Left forelimb (tissue), 1 donor: Measurements from ENCODE around the gene WDR19.
"Not testable (repeated sequence)": the region's sequence is repeated elsewhere in the genome, so short reads cannot be mapped to it uniquely, and the experiment has no call there.

Source experiments
- DNase-seq: peaks from one replicate; pipeline ENCODE4 v3.0.0-alpha.2; 2018; ENCODE audit warnings: low spot score

The WDR19 gene

GRCh38 chr4:39233114-39233513, 50.8 kb downstream of the WDR19 start:
- no peak for DNase-seq

- no peak for DNase-seq
These were observed 51.5 kb downstream of the WDR19 start for GRCh38 chr4:39233783-39234182.

GRCh38 chr4:39235021-39235420, 52.7 kb downstream of the WDR19 start:
- no peak for DNase-seq

- DNase-seq: no peak
These were observed 53.4 kb downstream of the WDR19 start for GRCh38 chr4:39235696-39236095.

DNA sequence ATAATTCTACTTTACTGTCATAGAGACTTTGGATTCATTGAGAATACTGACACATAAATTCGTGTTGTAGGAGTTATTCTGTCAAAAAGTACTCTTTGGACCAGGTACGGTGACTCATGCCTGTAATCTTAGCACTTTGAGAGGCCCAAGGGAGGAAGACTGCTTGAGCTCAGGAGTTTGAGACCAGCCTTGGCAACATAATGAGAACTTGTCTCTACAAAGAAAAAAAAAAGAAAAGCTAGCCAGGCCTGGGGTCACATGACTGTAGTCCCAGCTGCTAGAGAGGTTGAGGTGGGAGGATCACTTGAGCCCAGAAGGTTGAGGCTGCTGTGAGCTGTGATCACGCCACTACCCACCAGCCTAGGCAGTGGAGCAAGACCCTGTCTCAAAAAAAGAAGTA, 54.9 kb downstream of the WDR19 start:
- no peak for DNase-seq

- DNase-seq: no peak
These were observed 61.1 kb downstream of the WDR19 start for GRCh38 chr4:39243462-39243861.

DNA sequence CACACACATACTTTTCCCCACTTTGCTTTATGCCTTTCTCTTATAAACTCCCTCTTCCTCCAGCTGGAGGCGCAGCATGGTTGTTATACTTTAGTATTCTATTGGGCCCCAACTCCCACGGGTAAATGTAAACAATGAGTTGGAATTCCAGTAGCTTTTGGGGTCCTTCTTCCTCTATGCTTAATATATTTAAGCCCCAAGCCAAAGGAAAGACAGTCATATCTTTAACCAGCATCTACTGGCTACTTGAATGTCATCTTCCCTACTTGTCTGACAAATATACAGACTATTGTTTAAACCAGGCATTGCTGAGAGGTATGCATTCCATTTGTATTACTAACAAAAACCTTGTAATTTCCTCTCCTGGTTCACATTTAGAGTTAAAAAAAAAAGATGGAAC, 72.9 kb downstream of the WDR19 start:
- no peak for DNase-seq

- no peak for DNase-seq
These were observed 73.5 kb downstream of the WDR19 start for GRCh38 chr4:39255871-39256270.

DNA sequence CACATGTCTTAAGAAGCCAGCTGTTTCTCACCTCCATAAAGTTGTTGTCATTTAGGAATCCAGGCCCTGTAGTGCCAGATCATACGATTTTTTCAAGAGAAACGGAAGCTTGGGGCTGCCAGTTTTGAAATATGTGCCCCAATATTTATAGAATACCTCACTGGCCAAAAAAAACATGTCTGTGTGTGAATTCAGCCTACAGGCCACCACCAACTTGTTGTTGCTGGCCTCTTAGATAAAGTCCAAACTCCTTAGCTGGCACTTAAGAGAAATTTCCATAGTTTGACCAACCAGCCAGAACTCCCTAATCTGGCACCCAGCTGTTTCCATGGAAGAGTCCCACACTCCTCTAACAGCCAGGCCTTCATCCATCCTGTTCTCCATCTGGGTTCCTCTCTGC, 74.1 kb downstream of the WDR19 start:
- no peak for DNase-seq

GRCh38 chr4:39259571-39260330, 77.4 kb downstream of the WDR19 start:
- no peak for DNase-seq

DNA sequence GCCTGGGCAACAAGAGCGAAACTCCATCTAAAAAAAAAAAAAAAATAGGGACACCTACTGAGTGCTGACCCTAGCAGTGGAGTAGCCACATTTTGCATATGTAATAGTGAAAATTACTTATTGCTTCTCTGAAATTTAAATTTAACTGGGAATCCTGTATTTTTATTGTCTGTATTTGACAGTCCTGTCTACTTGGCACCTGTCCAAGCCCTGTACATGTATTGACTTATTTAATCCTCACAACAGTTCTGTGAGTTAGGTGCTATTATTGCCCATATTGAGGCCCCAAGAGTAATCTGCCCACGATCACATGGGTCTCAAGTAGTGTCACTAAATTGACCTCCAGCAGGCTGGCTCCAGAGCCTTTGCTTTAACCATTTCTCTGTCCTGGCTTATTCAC, 81.6 kb downstream of the WDR19 start:
- no peak for DNase-seq

DNA sequence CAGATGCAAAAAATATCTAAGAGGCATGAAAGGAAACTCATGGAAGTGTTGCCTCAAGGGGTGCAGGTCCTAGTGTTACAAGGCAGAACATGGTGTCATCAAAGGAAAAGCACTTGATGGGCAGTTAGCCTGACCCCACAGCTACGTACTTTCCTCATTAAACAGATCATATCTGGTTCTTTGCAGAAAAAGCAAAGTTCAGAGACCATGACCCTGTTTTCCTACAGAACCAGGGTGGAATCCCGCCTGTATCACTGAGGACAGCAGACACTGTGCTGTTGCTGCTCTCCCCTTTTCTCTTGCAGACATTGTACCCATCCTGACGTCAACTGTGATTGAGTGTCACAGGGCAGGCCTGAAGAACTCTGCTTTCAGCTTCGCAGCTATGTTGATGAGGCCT, 92.2 kb downstream of the WDR19 start:
- DNase-seq: no peak

DNA sequence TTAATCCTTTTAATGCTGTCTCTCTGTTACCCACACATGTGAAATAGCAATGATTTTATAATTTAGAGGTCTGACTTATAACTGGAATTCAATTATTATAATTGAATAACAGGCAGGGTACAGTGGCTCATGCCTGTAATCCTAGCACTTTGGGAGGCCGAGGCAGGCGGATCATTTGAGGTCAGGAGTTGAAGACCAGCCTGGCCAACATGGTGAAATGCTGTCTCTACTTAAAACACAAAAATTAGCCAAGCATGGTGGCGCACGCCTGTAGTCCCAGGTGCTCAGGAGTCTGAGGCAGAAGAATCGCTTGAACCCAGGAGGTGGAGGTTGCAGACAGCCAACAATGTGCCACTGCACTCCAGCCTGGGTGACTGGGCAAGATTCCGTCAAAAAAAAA, 95.3 kb downstream of the WDR19 start:
- DNase-seq: not testable (repeated sequence)

- no peak for DNase-seq
These were observed 96.1 kb downstream of the WDR19 start for GRCh38 chr4:39278476-39278875.

- DNase-seq: no peak
These were observed 97.1 kb downstream of the WDR19 start for GRCh38 chr4:39279416-39279815.

DNA sequence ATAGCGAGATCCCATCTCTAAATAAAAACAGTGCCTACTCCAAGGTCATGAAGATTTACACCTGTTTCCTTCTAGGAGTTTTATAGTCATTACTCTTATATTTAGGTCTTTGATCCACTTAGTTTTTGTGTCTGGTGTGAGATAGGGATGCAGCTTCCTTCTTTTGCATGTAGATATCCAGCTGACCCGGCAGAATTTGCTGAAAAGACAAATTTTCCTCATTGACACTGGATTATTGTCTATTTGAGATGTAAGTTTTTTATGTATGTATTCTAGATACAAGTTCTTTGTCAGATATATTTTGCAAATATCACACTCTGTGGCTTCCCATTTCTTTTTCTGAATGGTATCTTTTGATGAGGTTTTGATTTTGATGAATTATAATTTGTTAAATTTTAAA, 98.4 kb downstream of the WDR19 start:
- no peak for DNase-seq

GRCh38 chr4:39285111-39285795, 102.9 kb downstream of the WDR19 start:
- no peak for DNase-seq

- DNase-seq: no peak
These were observed 103.5 kb downstream of the WDR19 start for GRCh38 chr4:39285853-39286252.

DNA sequence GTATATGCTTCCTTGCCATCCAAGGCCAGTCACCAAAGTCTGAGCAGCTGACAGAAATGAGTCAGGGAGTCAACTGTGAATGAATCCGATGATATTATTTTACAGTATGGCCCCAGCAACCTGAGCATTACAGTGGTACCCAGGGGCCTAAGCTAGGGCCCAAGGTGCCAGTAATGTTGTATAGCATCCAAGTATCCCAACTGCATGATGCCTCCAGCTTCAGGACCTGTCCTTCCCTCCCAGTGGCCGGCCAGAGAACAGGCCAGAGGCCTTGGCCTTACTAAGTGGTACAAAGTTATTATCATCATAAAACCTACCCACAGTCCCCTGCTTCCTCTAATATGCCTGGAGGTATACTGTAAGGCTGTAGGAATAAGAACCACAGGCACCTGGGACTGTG, 103.9 kb downstream of the WDR19 start:
- DNase-seq: no peak

- DNase-seq: no peak
These were observed 104.9 kb downstream of the WDR19 start for GRCh38 chr4:39287223-39287622.

DNA sequence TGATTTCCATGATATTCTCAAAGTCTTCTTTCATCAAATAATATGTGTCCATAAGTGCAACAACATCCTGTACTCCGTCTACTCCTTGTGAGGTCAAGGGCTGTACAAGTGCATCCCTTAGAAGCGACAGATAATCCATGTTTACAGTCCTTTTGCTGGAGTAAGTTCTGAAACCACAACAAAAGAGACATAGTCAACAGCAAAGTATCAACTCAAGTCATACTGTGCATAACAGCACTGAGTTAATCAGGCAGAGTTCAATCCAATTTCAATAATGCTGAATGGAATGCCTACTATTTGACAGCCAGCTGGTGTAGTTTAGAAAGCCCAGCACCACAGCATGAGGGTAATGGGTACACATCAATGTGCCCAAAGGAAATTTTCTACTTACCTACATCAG, 109.4 kb downstream of the WDR19 start:
- no peak for DNase-seq

DNA sequence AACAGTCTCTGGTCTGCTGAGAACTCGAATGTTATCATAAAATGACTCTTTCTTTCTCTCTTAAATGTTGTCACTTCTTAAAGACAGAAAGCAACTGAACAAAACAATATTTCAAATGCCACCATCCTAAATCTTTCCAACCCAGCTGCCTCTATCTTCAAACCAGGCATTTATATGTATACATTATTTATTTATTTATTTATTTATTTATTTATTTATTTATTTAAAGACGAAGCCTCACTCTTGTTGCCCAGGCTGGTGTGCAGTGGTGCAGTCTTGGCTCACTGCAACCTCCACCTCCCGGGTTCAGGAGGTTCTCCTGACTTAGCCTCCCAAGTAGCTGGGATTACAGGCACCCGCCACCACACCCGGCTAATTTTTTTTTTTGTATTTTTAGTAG, 110.1 kb downstream of the WDR19 start:
- not testable (repeated sequence) for DNase-seq

DNA sequence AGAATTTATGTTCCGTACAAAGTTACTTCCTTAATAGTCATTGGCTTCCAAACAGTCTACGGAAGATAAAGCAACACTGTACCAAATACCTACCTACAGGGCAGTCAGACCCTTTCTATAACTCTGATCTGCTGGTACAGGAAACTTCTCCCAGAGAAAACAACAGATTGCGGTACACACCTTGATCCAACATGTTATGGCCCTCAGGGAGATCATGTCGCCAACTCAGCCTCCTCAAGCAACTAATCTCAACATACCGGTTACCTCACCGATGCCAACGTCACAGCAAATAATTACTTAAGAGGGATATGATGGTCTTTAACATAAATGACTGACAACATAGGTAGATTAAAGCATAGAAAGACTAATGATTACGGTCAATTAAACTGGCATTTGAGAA, 113.5 kb downstream of the WDR19 start:
- DNase-seq: no peak

- DNase-seq: no peak
These were observed 120.6 kb downstream of the WDR19 start for GRCh38 chr4:39302901-39303300.
